ENCODE data around the gene MSMO1.

GRCh38 chr4:165319030-165319429 is 8.4 kb upstream of the MSMO1 start:
- TF ChIP-seq, protein P1, sequence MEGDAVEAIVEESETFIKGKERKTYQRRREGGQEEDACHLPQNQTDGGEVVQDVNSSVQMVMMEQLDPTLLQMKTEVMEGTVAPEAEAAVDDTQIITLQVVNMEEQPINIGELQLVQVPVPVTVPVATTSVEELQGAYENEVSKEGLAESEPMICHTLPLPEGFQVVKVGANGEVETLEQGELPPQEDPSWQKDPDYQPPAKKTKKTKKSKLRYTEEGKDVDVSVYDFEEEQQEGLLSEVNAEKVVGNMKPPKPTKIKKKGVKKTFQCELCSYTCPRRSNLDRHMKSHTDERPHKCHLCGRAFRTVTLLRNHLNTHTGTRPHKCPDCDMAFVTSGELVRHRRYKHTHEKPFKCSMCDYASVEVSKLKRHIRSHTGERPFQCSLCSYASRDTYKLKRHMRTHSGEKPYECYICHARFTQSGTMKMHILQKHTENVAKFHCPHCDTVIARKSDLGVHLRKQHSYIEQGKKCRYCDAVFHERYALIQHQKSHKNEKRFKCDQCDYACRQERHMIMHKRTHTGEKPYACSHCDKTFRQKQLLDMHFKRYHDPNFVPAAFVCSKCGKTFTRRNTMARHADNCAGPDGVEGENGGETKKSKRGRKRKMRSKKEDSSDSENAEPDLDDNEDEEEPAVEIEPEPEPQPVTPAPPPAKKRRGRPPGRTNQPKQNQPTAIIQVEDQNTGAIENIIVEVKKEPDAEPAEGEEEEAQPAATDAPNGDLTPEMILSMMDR (IDR thresholded peaks at IDR 0.05; ENCODE audit: low read depth, low read length, poor library complexity, severe bottlenecking): no peak
- no peak for TF ChIP-seq EZH2phosphoT487 (IDR thresholded peaks at IDR 0.05; ENCODE audit: borderline replicate concordance, low read length)

Measured in DOHH2 (cell line).